Epithelial cell of prostate (primary cell): ENCODE data around the gene NHP2.
"Not testable (repeated sequence)": the region's sequence is repeated elsewhere in the genome, so short reads cannot be mapped to it uniquely, and the experiment has no call there.

Experiments
- DNase-seq: peaks from one replicate; pipeline ENCODE4 v3.0.0-alpha.2; 2011; ENCODE audit warnings: low read depth, low spot score
- H3K27ac ChIP-seq: fragments of 450-650 bp; 2 replicates; pipeline ENCODE4 v1.5.1; 2017; ENCODE audit warnings: mild to moderate bottlenecking

The NHP2 gene

DNA sequence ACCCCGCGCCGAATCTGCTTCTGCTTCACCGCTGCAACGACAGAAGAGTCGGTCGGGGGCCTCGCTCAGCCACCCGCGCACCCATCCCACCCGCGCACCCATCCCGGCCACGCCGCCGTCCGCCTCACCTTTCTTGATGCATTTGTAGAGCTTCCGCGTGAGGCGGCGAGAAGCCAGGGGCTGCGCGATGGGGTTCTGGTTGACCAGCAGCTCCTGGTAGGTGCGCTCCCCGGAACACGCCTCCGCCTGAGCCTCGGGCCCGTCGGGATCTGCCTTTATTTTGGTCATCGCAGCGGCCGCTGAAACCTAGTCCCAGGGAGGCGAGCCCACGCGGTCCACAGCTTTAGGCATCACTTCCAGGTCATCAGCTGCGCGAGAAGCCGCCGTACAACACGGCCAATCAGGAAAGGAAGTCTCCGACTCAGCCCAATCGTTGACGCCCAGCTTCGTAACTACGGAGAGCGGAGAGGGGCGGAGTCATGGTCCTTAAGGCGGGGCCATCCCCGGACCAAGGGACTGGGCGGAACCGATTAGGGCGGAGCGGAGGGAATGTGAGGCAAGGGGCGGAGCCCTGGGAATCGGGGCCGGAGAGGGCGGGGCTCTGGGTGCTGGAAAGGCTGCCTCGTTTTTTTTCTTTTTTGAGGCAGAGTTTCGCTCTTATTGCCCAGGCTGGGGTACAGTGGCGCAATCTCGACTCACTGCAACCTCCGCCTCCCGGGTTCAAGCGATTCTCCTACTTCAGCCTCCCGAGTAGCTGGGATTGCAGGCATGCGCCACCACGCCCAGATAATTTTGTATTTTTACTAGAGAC is at the start of gene NHP2:
NHP2 (minus strand) TSS at position 356 of the 811 bp plus-strand sequence; CDS start at position 288, 68 bp downstream.
- H3K27ac ChIP-seq, result peak within 1 kb of the TSS; percentile 53
- peak; percentile 94 for DNase-seq

DNA sequence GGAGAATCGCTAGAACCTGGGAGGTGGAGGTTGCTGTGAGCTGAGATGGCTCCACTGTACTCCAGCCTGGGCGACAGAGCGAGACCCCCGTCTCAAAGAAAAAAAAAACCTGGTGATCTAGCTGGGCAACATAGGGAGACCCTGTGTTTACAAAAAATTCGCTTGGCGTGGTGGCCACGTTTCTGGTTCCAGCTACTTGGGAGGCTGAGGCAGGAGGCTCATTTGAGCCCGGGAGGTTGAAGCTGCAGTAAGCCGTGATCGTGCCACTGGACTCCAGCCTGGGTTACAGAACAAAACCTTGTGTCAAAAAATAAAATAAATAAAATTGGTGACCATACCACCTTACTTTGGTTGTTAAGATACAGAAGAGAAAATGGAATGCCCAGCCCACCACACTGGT is 48.9 kb upstream of the NHP2 start:
- no peak overlapping the region for H3K27ac ChIP-seq
- no peak for DNase-seq

DNA sequence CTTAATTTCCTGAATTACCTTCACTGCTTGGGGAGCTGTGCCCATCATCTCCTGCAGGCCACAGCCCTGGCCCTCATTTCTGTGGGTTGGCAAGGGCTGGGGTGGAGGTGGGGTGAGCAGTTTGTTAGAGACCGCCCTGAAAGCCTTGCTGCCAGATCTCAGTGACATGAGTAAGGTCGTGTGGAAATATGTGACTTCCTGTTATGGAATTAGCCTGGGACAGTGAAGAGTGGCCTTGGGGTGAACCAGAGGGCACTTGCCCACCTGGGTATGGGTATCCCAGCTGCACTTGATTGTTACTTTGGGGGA is 48.2 kb upstream of the NHP2 start:
- H3K27ac ChIP-seq, result no peak overlapping the region
- no peak for DNase-seq

DNA sequence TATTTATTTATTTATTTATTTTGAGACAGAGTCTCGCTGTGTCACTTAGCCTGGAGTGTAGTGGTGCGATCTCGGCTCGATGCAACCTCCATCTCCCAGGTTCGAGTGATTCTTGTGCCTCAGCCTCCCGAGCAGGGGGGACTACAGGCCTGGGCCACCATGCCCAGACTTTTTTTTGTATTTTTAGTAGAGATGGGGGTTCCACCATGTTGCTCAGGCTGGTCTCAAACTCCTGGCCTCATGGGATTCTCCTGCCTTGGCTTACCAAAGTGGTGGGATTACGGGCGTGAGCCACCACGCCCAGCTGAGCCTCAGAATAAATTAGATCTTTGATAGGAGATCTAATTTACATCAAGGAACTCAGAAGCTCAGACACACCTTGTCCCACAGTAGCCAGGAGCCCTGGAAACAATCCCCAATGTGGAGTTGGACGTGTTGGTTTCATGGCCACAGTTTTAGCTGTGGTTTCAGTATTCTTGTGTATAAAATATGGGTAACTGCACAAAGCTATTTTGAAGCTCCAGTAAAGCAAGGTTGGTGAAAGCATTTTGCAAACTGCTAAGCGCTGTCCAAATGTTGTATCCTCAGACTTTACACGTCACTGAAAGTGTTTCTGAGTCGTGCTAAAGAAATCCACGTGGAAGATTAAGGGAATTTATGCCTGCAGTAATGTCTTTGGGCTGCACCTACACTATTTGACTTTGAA is 47.7 kb upstream of the NHP2 start:
- no peak for DNase-seq
- H3K27ac ChIP-seq, result no peak overlapping the region

DNA sequence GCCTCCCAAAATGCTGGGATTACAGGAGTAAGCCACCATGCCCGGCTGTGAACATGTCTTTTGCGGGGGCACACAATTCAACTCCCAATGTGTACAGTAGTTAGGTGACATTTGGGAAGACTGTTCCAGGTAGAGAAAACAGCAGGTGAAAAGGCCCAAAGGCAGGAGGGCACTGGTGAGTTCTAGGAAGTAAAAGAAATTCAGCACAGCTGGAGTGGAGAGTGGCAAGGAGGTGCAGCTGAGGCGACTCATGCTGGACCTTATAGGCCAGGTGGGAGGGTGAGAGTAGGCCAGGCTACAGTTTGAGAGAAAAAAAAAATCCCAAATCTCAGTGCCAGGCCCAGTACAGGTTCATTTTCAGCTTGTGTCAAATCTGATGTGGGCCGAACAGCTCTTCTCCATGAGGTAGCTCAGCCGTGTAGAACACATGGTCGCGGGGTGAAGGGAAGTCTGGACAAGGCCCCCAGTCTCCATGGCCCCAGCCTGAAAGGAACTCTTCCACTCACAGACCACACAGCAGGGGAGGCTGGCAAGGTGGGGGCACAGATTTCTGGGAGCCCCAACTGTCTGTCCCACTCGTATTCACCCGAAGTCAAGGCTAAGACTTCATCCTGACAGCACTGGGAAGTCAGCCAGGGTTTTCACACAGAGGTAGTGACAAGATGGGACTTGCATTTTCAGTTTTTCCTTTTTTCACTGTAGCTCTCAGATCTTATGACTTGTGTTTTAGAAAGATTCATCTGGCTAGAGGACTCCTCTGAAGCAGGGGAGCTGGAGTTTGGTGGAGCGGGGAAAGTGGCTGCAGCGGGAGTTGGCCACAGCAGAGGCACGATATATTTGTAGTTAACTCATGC is 46.1 kb upstream of the NHP2 start:
- peak; percentile 44 for DNase-seq
- H3K27ac ChIP-seq, result no peak overlapping the region

DNA sequence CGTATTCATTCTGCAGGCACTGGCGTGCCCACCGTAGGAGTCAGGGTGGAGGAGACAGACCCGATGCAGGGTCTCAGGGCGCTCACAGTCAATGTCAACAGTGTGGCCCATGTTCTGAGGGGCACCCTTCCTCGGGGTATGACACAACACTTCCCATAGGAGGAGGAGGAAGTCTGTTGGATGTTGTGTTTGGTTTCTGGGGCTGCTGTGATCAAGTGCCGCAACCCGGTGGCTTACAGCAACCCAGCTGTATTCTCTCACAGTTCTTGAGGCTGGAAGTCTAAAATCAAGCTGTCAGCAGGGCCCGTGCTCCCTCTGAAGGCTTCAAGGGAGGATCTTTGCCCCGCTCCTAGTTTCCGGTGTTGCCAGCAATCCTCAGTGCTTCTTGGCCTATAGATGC is 45.0 kb upstream of the NHP2 start:
- no peak overlapping the region for H3K27ac ChIP-seq
- no peak for DNase-seq

DNA sequence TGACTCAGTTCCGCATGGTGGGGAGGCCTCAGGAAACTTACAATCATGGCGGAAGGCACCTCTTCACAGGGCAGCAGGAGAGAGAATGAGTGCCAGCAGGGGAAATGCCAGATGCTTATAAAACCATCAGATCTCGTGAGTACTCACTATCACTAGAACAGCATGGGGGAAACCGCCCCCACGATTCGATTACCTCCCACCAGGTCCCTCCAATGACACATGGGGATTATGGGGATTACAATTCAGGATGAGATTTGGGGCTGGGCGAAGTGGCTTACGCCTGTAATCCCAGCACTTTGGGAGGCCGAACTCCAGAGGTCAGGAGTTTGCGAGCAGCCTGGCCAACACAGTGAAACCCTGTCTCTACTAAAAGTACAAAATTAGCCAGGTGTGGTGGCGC is 44.5 kb upstream of the NHP2 start:
- not testable (repeated sequence) for H3K27ac ChIP-seq, DNase-seq

DNA sequence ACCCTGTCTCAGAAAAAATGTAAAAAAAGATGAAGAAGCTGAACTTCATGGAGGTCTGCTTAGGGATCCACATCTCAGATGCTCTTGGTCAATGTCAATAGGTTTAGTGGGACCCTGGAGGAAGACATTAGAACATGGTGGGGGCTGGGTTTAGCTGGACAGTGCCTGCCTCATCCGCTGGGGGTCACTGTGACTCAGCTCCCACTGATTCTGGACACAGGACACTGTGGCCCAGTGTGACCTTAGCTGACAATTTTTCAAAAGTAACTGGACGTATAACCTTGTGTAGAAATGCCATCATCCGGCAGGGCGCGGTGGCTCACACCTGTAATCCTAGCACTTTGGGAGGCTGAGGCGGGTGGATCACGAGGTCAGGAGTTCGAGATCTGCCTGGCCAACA is 43.3 kb upstream of the NHP2 start:
- no peak for DNase-seq
- no peak overlapping the region for H3K27ac ChIP-seq

DNA sequence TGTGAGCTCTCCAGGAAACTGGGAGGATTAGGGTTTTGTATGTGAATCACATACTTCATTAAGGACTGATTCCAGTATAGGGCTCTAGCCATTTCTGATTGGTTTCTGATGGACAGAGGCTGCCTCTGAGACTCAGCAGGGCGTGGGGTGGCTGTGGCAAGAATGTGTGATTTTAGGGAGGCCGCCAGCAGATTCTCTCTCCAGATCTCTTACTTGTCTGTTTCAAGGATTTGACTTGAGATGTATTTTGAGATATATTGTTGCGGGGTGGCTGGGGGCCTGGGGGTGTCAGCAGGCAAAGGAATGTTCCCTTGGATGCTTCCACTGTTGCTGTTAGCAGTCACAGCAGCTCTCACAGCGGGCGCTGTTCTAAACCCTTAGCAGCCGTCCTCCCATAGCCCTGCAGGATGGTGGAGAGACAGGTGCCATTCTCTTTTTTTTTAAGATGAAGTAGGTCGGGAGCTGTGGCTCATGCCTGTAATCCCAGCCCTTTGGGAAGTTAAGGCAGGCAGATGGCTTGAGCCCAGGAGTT is 42.7 kb upstream of the NHP2 start:
- DNase-seq, result no peak
- no peak overlapping the region for H3K27ac ChIP-seq

DNA sequence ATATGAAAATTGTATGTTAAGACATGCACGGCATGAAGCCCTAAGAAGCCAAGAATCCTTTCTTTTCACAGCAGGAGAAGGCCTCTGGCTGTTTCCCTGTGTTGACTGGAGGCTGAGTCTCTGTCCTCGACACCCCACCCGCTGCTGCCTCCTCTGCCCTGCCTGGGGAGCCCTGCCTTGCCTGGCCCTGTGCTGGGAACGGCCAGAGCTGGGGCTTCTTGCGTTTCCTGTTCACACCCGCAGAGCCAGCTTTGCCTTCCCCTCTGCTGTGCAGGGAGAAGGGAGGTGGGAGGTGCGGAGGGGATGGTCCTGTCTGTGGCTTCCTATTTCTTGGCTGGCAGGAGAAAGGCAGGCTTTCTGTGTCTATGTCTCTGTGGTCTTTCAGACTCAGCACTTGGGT is 40.3 kb upstream of the NHP2 start:
- H3K27ac ChIP-seq, result no peak overlapping the region
- DNase-seq, result no peak

DNA sequence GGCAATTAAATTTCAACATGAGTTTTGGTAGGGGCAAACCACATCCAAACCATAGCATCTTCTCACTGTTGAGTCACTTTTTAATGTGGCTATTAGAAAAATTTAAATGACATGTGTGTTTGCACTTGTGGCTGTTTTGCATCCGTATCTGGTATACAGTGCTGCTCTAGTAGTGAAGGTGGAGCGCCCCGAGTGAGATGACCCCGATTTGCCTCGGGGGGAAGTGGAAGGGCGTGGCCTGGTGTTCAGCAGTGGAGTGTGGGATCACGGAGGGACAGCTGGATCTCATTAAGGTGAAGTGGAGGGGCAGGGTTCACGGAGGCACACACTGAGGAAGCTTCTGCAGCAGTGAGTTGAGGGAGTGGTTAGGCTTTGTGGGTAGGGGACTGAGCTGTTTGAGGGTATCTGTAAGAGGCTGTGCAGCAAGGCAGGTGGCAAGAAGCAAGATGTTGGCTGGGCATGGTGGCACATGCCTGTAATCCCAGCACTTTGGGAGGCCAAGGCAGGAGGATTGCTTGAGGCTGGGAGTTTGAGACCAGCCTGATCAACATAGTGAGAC is 39.6 kb upstream of the NHP2 start:
- DNase-seq, result no peak
- no peak overlapping the region for H3K27ac ChIP-seq

DNA sequence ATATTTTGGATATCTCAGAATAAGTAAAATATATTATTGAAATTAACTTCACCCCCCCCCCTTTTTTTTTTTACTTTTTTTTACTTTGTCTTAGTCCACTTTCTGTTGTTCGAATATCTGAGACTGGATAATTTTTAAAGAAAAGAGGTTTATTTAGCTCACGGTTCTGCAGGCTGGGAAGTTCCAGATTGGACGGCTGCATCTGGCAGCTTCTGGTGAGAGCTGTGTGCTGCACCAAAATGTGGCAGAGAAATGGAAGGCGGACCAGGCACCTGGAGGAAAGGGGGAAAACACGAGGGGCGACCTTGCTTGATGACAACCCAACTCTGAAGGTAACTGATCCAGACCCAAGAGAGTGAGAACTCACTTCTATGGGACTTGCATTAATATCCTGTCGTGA is 39.1 kb upstream of the NHP2 start:
- no peak overlapping the region for H3K27ac ChIP-seq
- DNase-seq, result no peak

DNA sequence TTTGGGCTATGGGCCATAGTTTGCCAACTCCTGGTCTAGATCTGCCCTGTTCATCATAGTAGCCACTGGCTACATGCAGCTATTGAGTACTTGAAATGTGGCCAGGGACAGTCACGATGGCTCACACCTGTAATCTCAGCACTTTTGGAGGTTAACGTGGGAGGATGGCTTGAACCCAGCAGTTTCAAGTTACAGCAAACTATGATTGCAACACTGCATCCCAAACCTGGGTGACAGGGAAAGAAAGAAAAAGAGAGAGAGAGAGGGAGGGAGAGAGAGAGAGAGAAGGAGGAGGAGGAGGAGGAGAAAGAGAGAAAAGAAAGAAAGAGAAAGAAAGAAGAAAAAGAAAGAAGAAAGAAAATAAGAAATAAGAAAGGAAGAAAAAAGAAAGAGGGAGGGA is 38.6 kb upstream of the NHP2 start:
- H3K27ac ChIP-seq, result no peak overlapping the region
- DNase-seq, result peak; percentile 68

DNA sequence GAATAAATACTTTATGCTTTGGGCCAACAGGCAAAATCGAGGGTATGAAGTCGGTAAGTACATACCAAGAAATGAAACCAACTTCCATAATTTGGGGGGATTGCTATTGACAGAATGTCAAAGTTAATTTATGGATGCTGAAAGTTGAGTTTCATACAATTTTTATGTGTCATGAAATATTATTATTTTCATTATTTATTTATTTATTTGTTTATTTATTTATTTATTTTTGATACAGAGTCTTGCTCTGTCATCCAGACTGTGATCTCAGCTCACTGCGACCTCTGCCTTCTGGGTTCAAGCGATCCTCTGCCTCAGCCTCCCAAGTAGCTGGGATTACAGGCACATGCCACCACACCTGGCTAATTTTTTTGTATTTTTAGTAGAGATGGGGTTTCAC is 38.0 kb upstream of the NHP2 start:
- no peak for DNase-seq
- no peak overlapping the region for H3K27ac ChIP-seq

DNA sequence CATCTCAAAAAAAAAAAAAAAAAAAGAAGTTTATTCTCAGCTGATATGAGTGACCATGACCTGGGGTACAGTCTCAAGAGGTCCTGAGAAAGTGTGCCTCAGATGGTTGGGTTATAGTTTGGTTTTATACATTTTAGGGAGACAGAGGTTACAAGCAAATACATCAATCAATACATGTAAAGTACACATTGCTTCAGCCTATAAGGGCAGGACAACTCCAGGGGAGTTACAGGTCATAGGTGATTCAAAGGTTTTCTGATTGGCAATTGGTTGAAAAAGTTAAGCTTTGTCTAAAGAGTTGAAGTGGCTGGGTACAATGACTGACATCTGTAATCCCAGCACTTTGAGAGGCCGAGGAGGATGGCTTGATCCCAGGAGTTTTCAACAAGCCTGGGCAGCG is 35.7 kb upstream of the NHP2 start:
- DNase-seq, result no peak
- no peak overlapping the region for H3K27ac ChIP-seq

DNA sequence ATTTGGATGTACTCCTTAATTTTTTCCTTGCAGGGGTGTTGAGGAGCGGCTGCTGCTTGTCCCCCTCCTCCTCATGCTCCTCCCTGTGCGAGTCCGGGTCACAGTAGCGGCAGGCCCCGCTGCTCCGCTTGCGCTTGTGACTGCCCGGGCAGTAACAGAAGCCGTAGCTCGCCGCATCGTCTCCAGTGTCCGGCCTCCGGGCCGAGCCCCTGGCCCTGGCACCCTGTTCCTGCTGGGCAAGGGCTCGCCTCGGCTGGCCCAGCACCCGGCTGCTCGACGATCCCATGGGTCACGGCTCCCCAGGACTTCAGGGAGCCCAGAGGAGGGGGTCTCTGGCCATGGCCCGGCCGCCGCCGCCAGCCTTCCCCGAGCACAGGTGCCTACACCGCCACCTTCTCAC is 33.3 kb upstream of the NHP2 start, which contains the start of gene GMCL2:
GMCL2 (minus strand) TSS at position 358 of the 400 bp plus-strand sequence; CDS start at position 286, 72 bp downstream.
- no peak for DNase-seq
- no peak within 1 kb of the TSS for H3K27ac ChIP-seq

DNA sequence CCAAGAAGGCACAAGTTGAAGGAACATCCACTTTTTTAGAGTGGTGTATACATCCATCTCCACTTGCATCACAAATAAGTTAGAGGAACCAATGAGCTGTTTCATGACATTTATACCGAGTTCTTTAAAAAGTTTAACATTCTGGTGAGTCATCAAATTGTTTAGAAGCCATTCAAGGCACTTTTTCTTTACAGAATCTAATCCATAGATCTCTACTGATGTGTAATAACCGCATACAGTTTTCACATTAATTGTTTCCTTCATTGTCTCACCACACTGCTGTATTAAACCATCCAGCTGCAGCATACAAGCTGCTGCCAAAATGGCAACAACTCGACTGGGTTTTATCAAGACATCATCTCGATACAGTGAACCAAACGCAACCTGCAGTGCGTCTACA is 32.7 kb upstream of the NHP2 start:
- DNase-seq, result no peak
- no peak overlapping the region for H3K27ac ChIP-seq

DNA sequence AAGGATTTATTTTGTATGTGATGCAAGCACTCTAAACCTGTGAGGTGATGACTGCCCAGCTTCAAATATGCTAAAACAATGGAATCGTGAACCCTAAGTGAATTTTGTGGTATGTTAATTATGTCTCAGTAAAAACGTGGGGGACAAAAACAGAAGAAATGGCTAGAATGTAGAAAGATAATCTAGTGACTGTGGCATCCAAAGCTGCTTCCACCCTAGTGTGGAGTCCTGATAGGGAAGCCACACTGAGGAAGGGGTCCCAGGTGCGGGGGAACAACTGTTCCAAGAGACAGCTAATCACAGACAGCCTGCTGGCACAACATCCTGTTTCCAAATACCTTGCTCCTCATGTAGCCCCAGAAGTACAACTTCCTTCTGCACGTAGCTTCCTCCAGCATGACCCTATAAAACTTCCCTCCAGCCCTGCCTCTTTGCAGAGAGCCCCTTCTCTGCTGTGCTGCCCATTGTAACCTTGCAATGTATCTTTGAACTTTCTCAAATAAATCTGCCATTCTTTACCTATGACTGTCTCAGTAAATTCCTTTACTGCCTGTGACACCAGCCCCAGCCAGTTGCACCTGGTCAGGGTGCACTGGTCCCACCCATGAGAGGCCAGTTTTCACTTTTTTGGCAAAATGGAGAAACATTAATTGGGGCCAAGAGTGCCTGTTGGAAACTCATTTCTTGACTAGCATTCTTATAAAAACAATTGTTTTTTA is 28.6 kb upstream of the NHP2 start:
- H3K27ac ChIP-seq, result no peak overlapping the region
- DNase-seq, result no peak

DNA sequence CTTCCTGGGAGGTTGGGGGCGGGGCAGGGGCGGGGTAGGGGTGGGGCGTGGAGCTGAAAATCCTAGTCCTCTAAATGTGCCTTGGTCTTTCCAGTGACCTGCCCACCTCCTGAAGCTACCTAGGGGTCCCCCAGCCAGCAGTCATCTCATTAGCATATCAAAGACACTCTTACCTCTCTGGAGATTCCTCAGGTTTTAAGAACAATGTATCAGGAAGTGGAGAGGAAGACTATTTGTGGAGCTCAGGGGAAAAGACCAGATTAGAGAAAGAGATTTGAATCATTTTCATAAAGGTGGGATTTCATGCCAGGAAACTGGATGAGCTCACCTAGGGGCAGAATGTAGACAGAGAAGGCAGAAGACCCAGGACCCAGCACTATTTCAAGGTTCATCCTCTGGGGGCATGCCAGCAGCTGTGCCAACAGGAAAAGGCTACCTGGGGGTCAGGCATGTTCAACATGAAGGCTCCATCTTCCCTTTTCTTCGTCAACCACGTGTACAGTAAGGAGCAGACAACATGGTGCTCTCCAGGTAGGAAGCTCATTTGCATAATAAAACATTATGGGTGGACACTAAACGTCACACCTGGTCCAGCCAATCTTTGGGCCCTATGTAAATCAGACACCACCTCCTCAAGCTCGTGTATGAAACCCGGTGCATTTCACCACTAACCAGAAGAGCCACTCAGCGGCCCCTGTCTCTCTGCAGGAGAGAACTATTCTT is 26.6 kb upstream of the NHP2 start:
- no peak overlapping the region for H3K27ac ChIP-seq
- DNase-seq, result no peak
